ENCODE measurements around the gene NRCAM.

Gene NRCAM

GRCh38 chr7:108251700-108252099 lies 204.5 kb downstream of the NRCAM start:
- Histone ChIP-seq H3K9ac (ENCODE audit: low read length) (no peak overlapping the region), H4K20me1 (ENCODE audit: insufficient read depth, low read length) (peaks cover 9% of the 10 kb centered on the region; the same call in 1 of the 2 replicates), H3K27ac (ENCODE audit: low read length) (no peak overlapping the region), H2AFZ (ENCODE audit: low read depth, low read length) (no peak overlapping the region), H3K79me2 (ENCODE audit: low read length) (peaks cover 53% of the 10 kb centered on the region), H3K9me3 (ENCODE audit: insufficient read depth, low read length) (no peaks in the 10 kb centered on the region), H3K27me3 (ENCODE audit: low read depth, low read length) (no peaks in the 10 kb centered on the region), H3K4me2 (ENCODE audit: low read length) (no peak overlapping the region), H3K4me3 (ENCODE audit: low read length) (no peak overlapping the region), H3K4me1 (ENCODE audit: low read length) (peaks cover 9% of the 10 kb centered on the region), H3K36me3 (replicated peaks; ENCODE audit: low read depth, low read length) (peaks cover 9% of the 10 kb centered on the region)
- no peak for TF ChIP-seq EZH2phosphoT487 (IDR thresholded peaks at IDR 0.05; ENCODE audit: low read depth)
- no peak for TF ChIP-seq CTCF (IDR thresholded peaks at IDR 0.05; ENCODE audit: low read depth, low read length)

DNA sequence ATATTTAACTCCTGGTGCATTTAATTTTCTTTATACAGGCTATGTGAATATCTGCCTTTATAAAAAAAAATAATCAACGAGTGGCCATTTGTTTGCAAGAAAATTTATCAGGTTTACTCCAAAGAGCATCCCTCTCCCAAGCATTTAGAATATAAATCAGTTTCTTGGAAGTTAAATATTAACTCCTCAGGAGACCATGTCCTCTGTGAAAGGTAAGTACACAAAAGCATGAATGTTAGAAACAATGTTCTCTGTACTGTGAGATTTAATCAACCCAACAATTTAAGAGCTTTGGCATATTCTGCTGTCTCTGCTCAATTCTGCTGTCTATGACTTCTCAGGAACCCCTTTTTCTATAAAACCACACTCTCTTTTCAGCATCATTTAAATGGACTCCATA lies 206.8 kb downstream of the NRCAM start:
- Histone ChIP-seq H3K9me3 (ENCODE audit: insufficient read depth, low read length) (no peaks in the 10 kb centered on the region), H4K20me1 (ENCODE audit: insufficient read depth, low read length) (peaks cover 20% of the 10 kb centered on the region), H3K27me3 (ENCODE audit: low read depth, low read length) (no peaks in the 10 kb centered on the region), H3K27ac (ENCODE audit: low read length) (no peak overlapping the region), H3K4me1 (ENCODE audit: low read length) (peaks cover 9% of the 10 kb centered on the region), H3K79me2 (ENCODE audit: low read length) (peaks cover 68% of the 10 kb centered on the region), H3K4me2 (ENCODE audit: low read length) (no peak overlapping the region), H3K9ac (ENCODE audit: low read length) (no peak overlapping the region), H2AFZ (ENCODE audit: low read depth, low read length) (no peak overlapping the region), H3K36me3 (replicated peaks; ENCODE audit: low read depth, low read length) (peaks cover 6% of the 10 kb centered on the region), H3K4me3 (ENCODE audit: low read length) (no peak overlapping the region)
- TF ChIP-seq EZH2phosphoT487 (IDR thresholded peaks at IDR 0.05; ENCODE audit: low read depth) (no peak), CTCF (IDR thresholded peaks at IDR 0.05; ENCODE audit: low read depth, low read length) (no peak)

- Histone ChIP-seq H3K79me2 (ENCODE audit: low read length) (peaks cover 70% of the 10 kb centered on the region), H3K4me2 (ENCODE audit: low read length) (no peak overlapping the region), H4K20me1 (ENCODE audit: insufficient read depth, low read length) (peaks cover 21% of the 10 kb centered on the region), H3K4me3 (ENCODE audit: low read length) (no peak overlapping the region), H3K9me3 (ENCODE audit: insufficient read depth, low read length) (no peaks in the 10 kb centered on the region), H3K4me1 (ENCODE audit: low read length) (peaks cover 9% of the 10 kb centered on the region), H3K27ac (ENCODE audit: low read length) (no peak overlapping the region), H2AFZ (ENCODE audit: low read depth, low read length) (no peak overlapping the region), H3K27me3 (ENCODE audit: low read depth, low read length) (no peaks in the 10 kb centered on the region), H3K36me3 (replicated peaks; ENCODE audit: low read depth, low read length) (peaks cover 6% of the 10 kb centered on the region), H3K9ac (ENCODE audit: low read length) (no peak overlapping the region)
- TF ChIP-seq EZH2phosphoT487 (IDR thresholded peaks at IDR 0.05; ENCODE audit: low read depth) (no peak), CTCF (IDR thresholded peaks at IDR 0.05; ENCODE audit: low read depth, low read length) (no peak)
These were observed 207.4 kb downstream of the NRCAM start for GRCh38 chr7:108248821-108249220.

GRCh38 chr7:108248418-108248817 lies 207.8 kb downstream of the NRCAM start:
- H4K20me1 ChIP-seq (ENCODE audit: insufficient read depth, low read length): peaks cover 23% of the 10 kb centered on the region
- H3K4me2 ChIP-seq (ENCODE audit: low read length): no peak overlapping the region
- peaks cover 70% of the 10 kb centered on the region for H3K79me2 ChIP-seq (ENCODE audit: low read length)
- no peak overlapping the region for H3K9ac ChIP-seq (ENCODE audit: low read length)
- no peaks in the 10 kb centered on the region for H3K9me3 ChIP-seq (ENCODE audit: insufficient read depth, low read length)
- H3K36me3 ChIP-seq (replicated peaks; ENCODE audit: low read depth, low read length): peaks cover 6% of the 10 kb centered on the region
- no peaks in the 10 kb centered on the region for H3K27me3 ChIP-seq (ENCODE audit: low read depth, low read length)
- peaks cover 9% of the 10 kb centered on the region for H3K4me1 ChIP-seq (ENCODE audit: low read length)
- H3K4me3 ChIP-seq (ENCODE audit: low read length): no peak overlapping the region
- no peak overlapping the region for H2AFZ ChIP-seq (ENCODE audit: low read depth, low read length)
- no peak overlapping the region for H3K27ac ChIP-seq (ENCODE audit: low read length)
- no peak for TF ChIP-seq CTCF (IDR thresholded peaks at IDR 0.05; ENCODE audit: low read depth, low read length)
- TF ChIP-seq EZH2phosphoT487 (IDR thresholded peaks at IDR 0.05; ENCODE audit: low read depth): no peak

Measured in OCI-LY3 (cell line).